Kidney (tissue), 14 donors: ENCODE results near the gene HOXB1. TPM values are rescaled to one million over a fixed set of nuclear protein-coding genes. Genes with fewer than 3 reads are reported as not detected.

Experiments used
- DNase-seq, 5 donors: peaks; one replicate each; pipeline ENCODE4 v3.0.0-alpha.2; 2013 to 2020
- FAIRE-seq: peaks from 2 replicates; lab custom pipeline; 2012; peaks lifted over from hg19 to GRCh38; lab: Jason Lieb, UNC
- H3K27ac ChIP-seq, 2 donors: one replicate each; pipeline ENCODE4 v1.7.0; 2013; ENCODE audit warnings: low read depth in 2 of 2, low read length in 2 of 2, inconsistent platforms in 1 of 2
- H3K27me3 ChIP-seq: one replicate; pipeline ENCODE4 v1.7.1; 2013; ENCODE audit warnings: low read length, inconsistent platforms; ENCODE audit not compliant: control insufficient read depth, insufficient read depth
- H3K36me3 ChIP-seq, 3 donors: one replicate each; pipeline versions ENCODE4 v1.7.0 to v1.7.1; 2013; ENCODE audit warnings: low read length in 3 of 3, control low read depth in 1 of 3, inconsistent platforms in 1 of 3; ENCODE audit not compliant: insufficient read depth in 3 of 3, control insufficient read depth in 2 of 3
- H3K4me1 ChIP-seq, 3 donors: one replicate each; pipeline versions ENCODE4 v1.7.0 to v1.7.1; 2013; ENCODE audit warnings: low read length in 3 of 3, inconsistent platforms in 1 of 3, low read depth in 1 of 3; ENCODE audit not compliant: control insufficient read depth in 2 of 3, insufficient read depth in 2 of 3
- H3K4me3 ChIP-seq, 3 donors: one replicate each; pipeline versions ENCODE4 v1.7.0 to v1.8.1; 2013; ENCODE audit warnings: low read length in 3 of 3, control low read depth in 1 of 3, inconsistent platforms in 1 of 3
- H3K9ac ChIP-seq, 3 donors: one replicate each; pipeline versions ENCODE4 v1.7.0 to v1.7.1; 2013; ENCODE audit warnings: low read length in 3 of 3, control low read depth in 1 of 3, inconsistent platforms in 1 of 3
- H3K9me3 ChIP-seq, 3 donors: one replicate each; pipeline versions ENCODE4 v1.7.0 to v1.7.1; 2013; ENCODE audit warnings: low read length in 3 of 3, control low read depth in 1 of 3, inconsistent platforms in 1 of 3; ENCODE audit not compliant: control insufficient read depth in 2 of 3, insufficient read depth in 1 of 3
- CTCF ChIP-seq: IDR thresholded peaks from 3 replicates; pipeline ENCODE4 v1.5.1; 2012; ENCODE audit warnings: mild to moderate bottlenecking, moderate library complexity, borderline replicate concordance; ENCODE audit not compliant: insufficient read depth; ENCODE audit errors: extremely low read depth
- intact Hi-C: fragments of 100-400 bp; cut with DNase I; formaldehyde crosslinking; loops from one replicate; pipeline ENCODE4 v1.11.1; 2022
- polyA plus RNA-seq: library from polyadenylated mRNA; stranded (reverse); fragments of 350-450 nt; fragmentation: Illumina TruSeq; extraction: RNeasy Lipid Tissue Mini Kit (QIAGEN cat#74804); gene quantifications from one replicate; pipeline ENCODE4 v1.2.3, GENCODE V29; 2014; ENCODE audit warnings: low read depth, low replicate concordance; ENCODE audit not compliant: insufficient read depth
- total RNA-seq: library from RNA; stranded (reverse); fragmentation: NEBNext Ultra II Directional; extraction: Animal tissue kit (Norgen Biotek cat#: 25700); gene quantifications from one replicate; pipeline ENCODE4 v1.2.1, GENCODE V29; 2021
- donor health status: control.
- donor health status: control.
- donor health status: control.
- donor health status: control.
- donor health status: control.
- donor health status: DM: yes; HTN: yes; CAD: no.
- donor health status: Normal renal cell carcinoma (clear cell type).

The HOXB1 gene
- total and polyA plus RNA-seq, 2 donors from 2014 or later: not detected

GRCh38 chr17:48568499-48569239, 37.9 kb upstream of the HOXB1 start:
- peak overlapping the region; percentile 10 to 44 (median 23) for H3K4me3 ChIP-seq

GRCh38 chr17:48567646-48568354, 37.0 kb upstream of the HOXB1 start:
- no peaks in the 10 kb centered on the region for H3K27me3 ChIP-seq
- H3K4me1 ChIP-seq: peaks cover 28 to 45% (median 39%) of the 10 kb centered on the region in 3 donors
- peak overlapping the region; percentile 68 to 77 for H3K27ac ChIP-seq
- H3K36me3 ChIP-seq: peaks cover 2 to 5% (median 2%) of the 10 kb centered on the region in 3 donors
- TF ChIP-seq CTCF: no peak
- no peak for FAIRE-seq
- H3K4me3 ChIP-seq: peak overlapping the region in 1 of 3 donors; percentile 44
- DNase-seq: no peak
- H3K9me3 ChIP-seq: no peaks in the 10 kb centered on the region
- intact Hi-C loops: no loop called here
- H3K9ac ChIP-seq: peak overlapping the region in 2 of 3 donors; percentile 34 to 70

More at GRCh38 chr17:48568499-48569239, 37.9 kb upstream of the HOXB1 start:
- H3K27ac ChIP-seq: peak overlapping the region; percentile 18 to 33
- no peaks in the 10 kb centered on the region for H3K27me3 ChIP-seq
- intact Hi-C loops: no loop called here
- peak in 2 of 5 donors; percentile 73 to 75 for DNase-seq
- peaks cover 25 to 40% (median 38%) of the 10 kb centered on the region in 3 donors for H3K4me1 ChIP-seq
- TF ChIP-seq CTCF: no peak
- H3K36me3 ChIP-seq: peaks cover 2 to 5% (median 2%) of the 10 kb centered on the region in 3 donors
- peak overlapping the region in 2 of 3 donors; percentile 26 to 70 for H3K9ac ChIP-seq
- no peak for FAIRE-seq
- H3K9me3 ChIP-seq: no peaks in the 10 kb centered on the region

- H3K4me3 ChIP-seq: peak overlapping the region in 1 of 3 donors; percentile 44
- no peaks in the 10 kb centered on the region for H3K27me3 ChIP-seq
- TF ChIP-seq CTCF: no peak
- intact Hi-C loops: no loop called here
- peak overlapping the region in 1 of 3 donors; percentile 65 for H3K9ac ChIP-seq
- H3K9me3 ChIP-seq: no peaks in the 10 kb centered on the region
- DNase-seq (no peak), FAIRE-seq (no peak)
- peaks cover 2 to 5% (median 2%) of the 10 kb centered on the region in 3 donors for H3K36me3 ChIP-seq
- H3K4me1 ChIP-seq: peaks cover 29 to 48% (median 42%) of the 10 kb centered on the region in 3 donors
- H3K27ac ChIP-seq: peak overlapping the region; percentile 68 to 77
These were observed 36.4 kb upstream of the HOXB1 start for GRCh38 chr17:48567209-48567608.
